DOHH2 (cell line): Measurements from ENCODE around the gene DENR.

Experiments used
- CTCF ChIP-seq: fragments of 200-600 bp; sonication (generic); IDR thresholded peaks from one replicate; pipeline ENCODE4 v1.5.1; 2014; ENCODE audit warnings: antibody characterized with exemption, mild to moderate bottlenecking, low read depth, low read length; ENCODE audit not compliant: poor library complexity, severe bottlenecking
- EZH2phosphoT487 ChIP-seq: fragments of 200-600 bp; sonication (generic); IDR thresholded peaks from 2 replicates; pipeline ENCODE4 v1.6.1; 2017; ENCODE audit warnings: borderline replicate concordance, mild to moderate bottlenecking, antibody characterized with exemption, low read length, moderate library complexity, mixed read lengths

- TF ChIP-seq EZH2phosphoT487 (no peak), CTCF (peak; percentile 48)
Measured at GRCh38 chr12:122813310-122813713, 60.7 kb downstream of the DENR start.
